ENCODE results near the gene RSPH9.
"Not testable (repeated sequence)": the region's sequence is repeated elsewhere in the genome, so short reads cannot be mapped to it uniquely, and the experiment has no call there.

RSPH9 gene

GRCh38 chr6:43687079-43687436 lies 42.2 kb downstream of the RSPH9 start:
- no peak for DNase-seq (ENCODE audit: low read depth)

- peak; percentile 40 for DNase-seq (ENCODE audit: low read depth)
Measured at GRCh38 chr6:43687437-43688347, 42.9 kb downstream of the RSPH9 start, which contains the start of gene MRPS18A. TSS of gene MRPS18A (minus strand) at chr6:43687791. CDS start at chr6:43687779, 12 bp downstream.

GRCh38 chr6:43689421-43689820 lies 44.6 kb downstream of the RSPH9 start:
- DNase-seq (ENCODE audit: low read depth) = no peak

GRCh38 chr6:43695215-43695966 lies 50.6 kb downstream of the RSPH9 start:
- DNase-seq (ENCODE audit: low read depth) = no peak

- DNase-seq (ENCODE audit: low read depth) = no peak
Measured at GRCh38 chr6:43695967-43696291, 51.1 kb downstream of the RSPH9 start.

- DNase-seq (ENCODE audit: low read depth) = no peak
Measured at GRCh38 chr6:43697421-43697820, 52.6 kb downstream of the RSPH9 start.

GRCh38 chr6:43698584-43699349 lies 53.9 kb downstream of the RSPH9 start:
- no peak for DNase-seq (ENCODE audit: low read depth)

- no peak for DNase-seq (ENCODE audit: low read depth)
Measured at GRCh38 chr6:43699564-43700186, 54.8 kb downstream of the RSPH9 start.

- DNase-seq (ENCODE audit: low read depth) = not testable (repeated sequence)
Measured at GRCh38 chr6:43700939-43701560, 56.2 kb downstream of the RSPH9 start.

GRCh38 chr6:43702171-43702533 lies 57.3 kb downstream of the RSPH9 start:
- DNase-seq (ENCODE audit: low read depth) = no peak

GRCh38 chr6:43702534-43703440 lies 58.0 kb downstream of the RSPH9 start:
- DNase-seq (ENCODE audit: low read depth) = peak; percentile 83

GRCh38 chr6:43703512-43704429 lies 58.9 kb downstream of the RSPH9 start:
- no peak for DNase-seq (ENCODE audit: low read depth)

GRCh38 chr6:43705996-43706395 lies 61.2 kb downstream of the RSPH9 start:
- no peak for DNase-seq (ENCODE audit: low read depth)

GRCh38 chr6:43706788-43707187 lies 62.0 kb downstream of the RSPH9 start:
- DNase-seq (ENCODE audit: low read depth) = no peak

- DNase-seq (ENCODE audit: low read depth) = no peak
Measured at GRCh38 chr6:43707269-43707668, 62.4 kb downstream of the RSPH9 start.

GRCh38 chr6:43707767-43708166 lies 62.9 kb downstream of the RSPH9 start:
- no peak for DNase-seq (ENCODE audit: low read depth)

GRCh38 chr6:43708860-43709653 lies 64.2 kb downstream of the RSPH9 start:
- DNase-seq (ENCODE audit: low read depth) = no peak

GRCh38 chr6:43709654-43710303 lies 64.9 kb downstream of the RSPH9 start:
- DNase-seq (ENCODE audit: low read depth) = no peak
